GM19193 (cell line): ENCODE results near the gene NCBP1.

ENCODE experiments used
- POLR2A ChIP-seq: IDR thresholded peaks from 4 replicates; pipeline ENCODE4 v1.6.1; 2011; ENCODE audit not compliant: insufficient read depth, insufficient read length; ENCODE audit errors: extremely low read depth

NCBP1 gene

GRCh38 chr9:97615439-97616072, 18.1 kb upstream of the NCBP1 start:
- TF ChIP-seq POLR2A, result no peak

GRCh38 chr9:97617939-97618416, 15.6 kb upstream of the NCBP1 start:
- no peak for TF ChIP-seq POLR2A

- no peak for TF ChIP-seq POLR2A
Observed at GRCh38 chr9:97623946-97624345, 9.7 kb upstream of the NCBP1 start.

GRCh38 chr9:97625620-97626019, 8.0 kb upstream of the NCBP1 start:
- TF ChIP-seq POLR2A, result no peak

DNA sequence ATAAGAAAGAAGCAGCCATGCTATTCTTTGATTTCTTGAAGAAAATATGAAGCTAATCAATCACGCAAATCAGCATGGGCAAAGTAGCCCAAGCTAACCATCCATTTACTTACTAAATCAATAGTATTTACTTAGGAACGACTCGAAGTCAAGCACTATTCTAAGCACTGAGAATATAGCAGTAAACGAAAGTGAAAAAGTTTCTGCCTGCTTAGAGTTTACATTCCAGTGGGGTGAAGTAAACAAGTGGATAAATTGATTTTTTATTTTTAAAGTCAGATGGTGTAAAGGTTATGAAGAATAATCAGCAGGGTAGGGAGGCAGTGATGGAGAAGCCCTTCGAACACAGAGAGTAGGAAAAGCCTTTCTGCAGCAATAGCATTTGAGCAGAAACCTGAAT, 6.0 kb upstream of the NCBP1 start:
- TF ChIP-seq POLR2A, result no peak

- TF ChIP-seq POLR2A, result no peak
Observed at GRCh38 chr9:97628668-97629067, 5.0 kb upstream of the NCBP1 start.

DNA sequence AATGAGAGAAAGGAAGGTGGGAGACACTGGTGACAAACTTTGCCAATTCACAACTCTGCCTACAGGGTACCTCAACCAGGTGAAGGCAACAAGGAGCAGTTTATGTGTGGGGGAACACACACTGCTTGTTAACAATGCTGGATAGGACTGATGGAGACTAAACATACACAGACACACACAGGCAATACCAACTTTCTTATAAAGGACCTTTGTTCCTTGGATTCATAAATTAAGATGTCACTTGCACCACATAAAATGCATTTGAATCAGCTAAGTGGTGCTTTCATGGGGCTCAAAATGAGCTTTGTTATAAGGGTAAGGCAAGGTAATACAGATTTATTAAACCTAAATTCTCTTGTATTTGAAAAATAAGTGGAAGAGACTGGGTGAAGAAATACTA, 4.5 kb upstream of the NCBP1 start:
- TF ChIP-seq POLR2A, result no peak

DNA sequence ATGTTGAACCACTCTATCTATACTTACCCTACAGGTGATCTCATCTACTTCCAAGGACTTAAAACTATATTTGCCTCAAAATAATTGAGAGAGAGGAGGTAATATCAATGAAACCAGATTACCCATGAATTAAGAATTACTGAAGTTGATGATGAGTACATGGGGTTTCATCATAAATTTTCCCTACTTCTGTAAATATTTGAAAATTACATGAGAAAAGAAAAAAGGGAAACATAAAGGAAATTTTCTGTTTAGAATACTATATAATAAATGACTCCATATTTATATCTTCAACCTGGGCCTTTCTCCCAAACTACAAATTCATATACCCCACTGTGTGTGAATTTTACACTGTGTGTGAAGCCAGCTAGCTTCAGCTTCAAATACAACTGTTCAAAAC, 3.0 kb upstream of the NCBP1 start:
- TF ChIP-seq POLR2A, result no peak

GRCh38 chr9:97632248-97632984, 1.2 kb upstream of the NCBP1 start:
- TF ChIP-seq POLR2A, result no peak

DNA sequence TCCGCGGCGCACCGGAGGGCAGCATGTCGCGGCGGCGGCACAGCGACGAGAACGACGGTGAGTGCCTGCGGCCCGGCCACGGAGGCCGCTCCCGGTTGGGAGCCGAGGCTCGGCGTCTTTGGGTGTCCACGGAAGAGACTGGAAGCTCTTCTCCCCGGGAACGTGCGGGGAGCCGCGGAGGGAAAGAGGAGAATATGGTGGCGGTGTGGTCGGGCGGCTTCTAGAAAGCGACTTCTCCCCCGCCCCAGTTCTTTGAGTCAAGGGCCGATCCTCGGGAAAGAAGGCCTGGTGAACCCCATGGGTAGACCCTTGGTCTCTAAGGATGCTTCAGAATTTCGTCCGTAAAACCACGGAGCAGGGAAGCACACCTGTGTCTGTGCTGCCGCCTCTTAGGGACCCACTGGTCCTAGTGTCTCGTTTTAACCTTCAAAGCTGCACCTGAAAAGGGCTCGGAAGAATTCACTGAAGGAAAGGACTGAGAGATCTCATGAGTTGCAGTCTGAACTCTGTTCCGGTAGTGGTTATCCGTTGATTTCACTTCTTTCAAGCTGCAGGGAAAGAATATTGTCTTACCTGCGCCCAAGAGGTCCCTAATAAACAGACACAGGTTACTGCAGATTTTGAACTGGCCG, 354 bp downstream of the NCBP1 start:
- no peak for TF ChIP-seq POLR2A

- no peak for TF ChIP-seq POLR2A
Observed at GRCh38 chr9:97635026-97635425, 1.4 kb downstream of the NCBP1 start.

DNA sequence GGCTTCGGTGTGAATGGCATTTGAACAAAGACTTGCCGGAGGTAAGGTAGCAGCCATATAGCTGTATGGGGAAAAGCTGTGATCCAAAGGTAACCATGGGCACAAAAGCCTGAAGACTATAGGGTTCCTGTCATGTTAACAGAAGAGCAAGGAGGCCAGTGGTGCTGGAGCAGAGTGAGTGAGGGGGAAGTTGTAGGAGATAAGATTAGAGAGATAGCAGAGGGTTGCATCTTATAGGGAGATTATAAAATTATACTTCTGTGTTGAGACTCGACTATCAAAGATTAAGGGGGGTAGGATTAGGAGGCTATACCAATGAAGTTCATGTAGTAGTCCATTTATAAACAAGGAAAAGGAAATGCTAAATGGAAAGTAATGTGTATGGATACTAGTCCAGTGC, 3.3 kb downstream of the NCBP1 start:
- TF ChIP-seq POLR2A, result no peak

DNA sequence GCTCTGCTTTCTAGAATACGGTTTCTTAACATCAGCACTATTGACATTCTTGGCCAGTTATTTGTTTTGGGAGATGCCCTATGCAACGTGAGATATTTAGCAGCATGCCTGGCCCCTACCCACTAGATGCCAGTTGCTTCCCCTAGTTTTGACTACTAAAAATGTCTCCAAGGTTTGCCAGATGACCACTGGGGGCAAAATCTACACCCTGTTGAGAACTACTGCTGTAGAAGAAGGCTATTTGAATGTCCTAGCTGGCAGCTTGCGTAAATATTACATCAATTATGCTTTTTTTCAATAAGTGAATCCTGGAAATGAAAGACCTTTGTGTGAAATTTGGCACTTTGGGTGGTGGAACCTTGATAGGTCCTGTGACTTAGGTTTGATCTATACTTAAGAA, 5.0 kb downstream of the NCBP1 start:
- no peak for TF ChIP-seq POLR2A

DNA sequence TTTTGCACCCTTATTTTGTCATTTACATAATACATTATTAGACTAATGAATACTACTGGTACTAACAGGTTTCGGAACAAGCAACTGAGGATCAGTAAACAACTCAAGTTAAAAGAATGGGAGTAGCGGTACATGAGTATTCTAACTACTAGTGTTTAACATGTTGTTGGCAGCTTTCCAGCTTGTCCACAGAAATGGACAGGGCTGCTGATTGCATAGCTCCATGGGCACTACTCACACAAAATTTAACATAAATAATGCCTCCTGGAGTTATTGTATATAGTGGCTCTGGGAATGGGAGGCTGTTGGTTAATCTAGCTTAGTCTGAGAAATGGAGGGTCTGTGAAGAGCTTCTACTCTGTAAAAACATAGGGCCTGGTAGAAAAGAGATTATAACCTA, 6.7 kb downstream of the NCBP1 start:
- no peak for TF ChIP-seq POLR2A

GRCh38 chr9:97645720-97646119, 12.1 kb downstream of the NCBP1 start:
- TF ChIP-seq POLR2A, result no peak

DNA sequence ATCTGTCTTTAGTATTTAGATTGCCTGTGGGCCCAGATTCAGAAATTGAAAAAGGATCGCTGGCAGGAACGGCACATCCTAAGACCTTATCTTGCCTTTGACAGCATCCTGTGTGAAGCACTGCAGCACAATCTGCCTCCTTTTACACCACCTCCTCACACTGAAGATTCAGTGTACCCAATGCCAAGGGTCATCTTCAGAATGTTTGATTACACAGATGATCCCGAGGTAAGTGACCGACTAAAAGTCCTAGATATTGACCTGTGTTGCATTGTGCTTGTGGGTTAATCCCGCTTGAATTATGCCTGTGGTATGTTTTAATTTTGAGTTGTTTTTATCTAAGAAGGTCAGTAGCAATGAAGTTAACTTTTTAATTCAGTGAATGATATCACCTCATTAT, 14.4 kb downstream of the NCBP1 start:
- TF ChIP-seq POLR2A, result no peak
